Left ventricle myocardium inferior (tissue), 1 donor: ENCODE data around the gene EML2. TPM values are rescaled to one million over a fixed set of nuclear protein-coding genes. Genes with fewer than 3 reads are reported as not detected.

ENCODE experiments used
- DNase-seq: peaks from one replicate; pipeline ENCODE4 v3.0.0-alpha.2; 2020
- H3K27ac ChIP-seq: fragments of 200-600 bp; replicated peaks from 2 replicates; pipeline ENCODE4 v1.8.0; 2021
- H3K27me3 ChIP-seq: fragments of 200-600 bp; 2 replicates; pipeline ENCODE4 v1.8.0; 2021; ENCODE audit warnings: low read depth
- H3K36me3 ChIP-seq: fragments of 200-600 bp; 2 replicates; pipeline ENCODE4 v1.8.0; 2021
- H3K4me1 ChIP-seq: fragments of 200-600 bp; 2 replicates; pipeline ENCODE4 v1.8.0; 2021
- H3K4me3 ChIP-seq: fragments of 200-600 bp; 2 replicates; pipeline ENCODE4 v1.8.0; 2021; ENCODE audit warnings: mild to moderate bottlenecking, moderate library complexity
- H3K9me3 ChIP-seq: fragments of 200-600 bp; replicated peaks from 2 replicates; pipeline ENCODE4 v1.8.0; 2021
- intact Hi-C: fragments of 100-400 bp; cut with micrococcal nuclease; formaldehyde crosslinking; loops from one replicate; pipeline ENCODE4 v1.11.0; 2022
- total RNA-seq: library from RNA; stranded (reverse); fragmentation: NEBNext Ultra II Directional; extraction: Animal tissue kit (Norgen Biotek cat#: 25700); gene quantifications from one replicate; pipeline ENCODE4 v1.2.1, GENCODE V29; 2021
- TF ChIP-seq, protein P1 (sequence below): fragments of 200-600 bp; IDR thresholded peaks from 2 replicates; pipeline ENCODE4 v1.8.0; 2021; ENCODE audit warnings: antibody characterized with exemption, mild to moderate bottlenecking, borderline replicate concordance
- donor health status: DM: no; HTN: yes; CAD: no; lungs with severe emphysema.

The EML2 gene
- total RNA-seq, 1 donor from 2014 or later, result 48.4 TPM

DNA sequence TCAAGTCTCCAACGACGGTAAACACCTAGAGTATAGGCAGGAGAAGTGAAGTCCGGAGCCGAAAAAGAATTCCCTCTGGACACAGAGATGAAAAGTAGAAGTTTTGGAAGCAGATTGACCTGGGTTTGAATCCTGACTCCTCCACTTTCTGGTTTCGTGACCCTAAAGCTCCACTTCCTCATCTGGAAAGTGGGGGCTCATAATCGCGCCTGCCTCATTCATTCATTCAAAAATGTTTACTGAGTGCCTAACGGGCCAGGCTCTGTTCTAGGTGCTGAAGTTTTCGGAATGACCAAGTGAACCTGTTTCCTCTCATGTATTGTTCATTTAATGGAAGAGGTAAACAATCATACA is 7.1 kb upstream of the EML2 start:
- Histone ChIP-seq H3K4me3 (peak overlapping the region; percentile 72), H3K27me3 (peaks cover 7% of the 10 kb centered on the region), H3K27ac (no peak overlapping the region), H3K36me3 (no peaks in the 10 kb centered on the region), H3K4me1 (peaks cover 38% of the 10 kb centered on the region), H3K9me3 (no peaks in the 10 kb centered on the region)
- no peak for DNase-seq
- TF ChIP-seq, protein P1, sequence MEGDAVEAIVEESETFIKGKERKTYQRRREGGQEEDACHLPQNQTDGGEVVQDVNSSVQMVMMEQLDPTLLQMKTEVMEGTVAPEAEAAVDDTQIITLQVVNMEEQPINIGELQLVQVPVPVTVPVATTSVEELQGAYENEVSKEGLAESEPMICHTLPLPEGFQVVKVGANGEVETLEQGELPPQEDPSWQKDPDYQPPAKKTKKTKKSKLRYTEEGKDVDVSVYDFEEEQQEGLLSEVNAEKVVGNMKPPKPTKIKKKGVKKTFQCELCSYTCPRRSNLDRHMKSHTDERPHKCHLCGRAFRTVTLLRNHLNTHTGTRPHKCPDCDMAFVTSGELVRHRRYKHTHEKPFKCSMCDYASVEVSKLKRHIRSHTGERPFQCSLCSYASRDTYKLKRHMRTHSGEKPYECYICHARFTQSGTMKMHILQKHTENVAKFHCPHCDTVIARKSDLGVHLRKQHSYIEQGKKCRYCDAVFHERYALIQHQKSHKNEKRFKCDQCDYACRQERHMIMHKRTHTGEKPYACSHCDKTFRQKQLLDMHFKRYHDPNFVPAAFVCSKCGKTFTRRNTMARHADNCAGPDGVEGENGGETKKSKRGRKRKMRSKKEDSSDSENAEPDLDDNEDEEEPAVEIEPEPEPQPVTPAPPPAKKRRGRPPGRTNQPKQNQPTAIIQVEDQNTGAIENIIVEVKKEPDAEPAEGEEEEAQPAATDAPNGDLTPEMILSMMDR, result no peak
- intact Hi-C loops, result loop anchor here (10.0 kb wide), 1 partner anchor 122 kb away; no protein-coding TSS in a partner anchor

DNA sequence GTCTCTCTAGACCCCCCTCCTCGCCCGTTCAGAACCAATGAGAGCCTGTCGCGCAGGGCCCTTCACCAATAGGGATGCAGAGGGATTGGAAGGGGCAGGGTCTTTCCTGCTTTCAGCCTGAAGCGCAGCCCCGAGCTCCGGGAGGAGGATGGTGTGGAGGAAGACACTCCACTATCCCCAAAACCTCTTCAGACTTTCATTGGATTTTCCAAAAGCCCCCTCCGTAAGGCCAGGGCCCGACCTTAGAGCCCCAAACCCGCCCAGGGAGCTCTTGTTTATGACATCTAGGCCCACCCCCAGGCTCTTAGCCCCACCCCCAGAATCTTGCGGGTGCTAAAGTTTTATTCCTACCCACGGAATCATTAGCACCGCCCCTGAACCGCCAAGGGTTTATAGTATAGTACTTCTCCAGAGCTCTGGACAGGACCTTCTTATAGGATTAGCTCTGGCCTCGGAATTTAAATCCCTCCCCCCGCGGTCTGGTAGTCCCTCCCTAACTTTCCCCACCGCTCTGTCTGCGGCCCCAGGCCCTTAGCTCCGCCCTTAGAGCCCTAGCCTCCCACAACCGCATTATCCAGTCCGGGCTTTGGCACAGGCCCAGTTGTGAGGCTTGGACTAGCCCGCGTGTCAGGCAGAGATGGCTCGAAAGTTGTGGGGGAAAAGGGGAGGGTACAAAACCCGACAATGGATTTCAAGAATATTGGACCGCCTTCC is 6.6 kb upstream of the EML2 start:
- TF ChIP-seq, protein P1, result no peak
- DNase-seq, result peak; percentile 82
- intact Hi-C loops, result loop anchor here (10.0 kb wide), 1 partner anchor 121 kb away; no protein-coding TSS in a partner anchor
- H3K36me3 ChIP-seq, result no peaks in the 10 kb centered on the region
- peaks cover 7% of the 10 kb centered on the region for H3K27me3 ChIP-seq
- peak overlapping the region; percentile 69 for H3K27ac ChIP-seq
- peaks cover 43% of the 10 kb centered on the region for H3K4me1 ChIP-seq
- peak overlapping the region; percentile 72 for H3K4me3 ChIP-seq
- no peaks in the 10 kb centered on the region for H3K9me3 ChIP-seq

DNA sequence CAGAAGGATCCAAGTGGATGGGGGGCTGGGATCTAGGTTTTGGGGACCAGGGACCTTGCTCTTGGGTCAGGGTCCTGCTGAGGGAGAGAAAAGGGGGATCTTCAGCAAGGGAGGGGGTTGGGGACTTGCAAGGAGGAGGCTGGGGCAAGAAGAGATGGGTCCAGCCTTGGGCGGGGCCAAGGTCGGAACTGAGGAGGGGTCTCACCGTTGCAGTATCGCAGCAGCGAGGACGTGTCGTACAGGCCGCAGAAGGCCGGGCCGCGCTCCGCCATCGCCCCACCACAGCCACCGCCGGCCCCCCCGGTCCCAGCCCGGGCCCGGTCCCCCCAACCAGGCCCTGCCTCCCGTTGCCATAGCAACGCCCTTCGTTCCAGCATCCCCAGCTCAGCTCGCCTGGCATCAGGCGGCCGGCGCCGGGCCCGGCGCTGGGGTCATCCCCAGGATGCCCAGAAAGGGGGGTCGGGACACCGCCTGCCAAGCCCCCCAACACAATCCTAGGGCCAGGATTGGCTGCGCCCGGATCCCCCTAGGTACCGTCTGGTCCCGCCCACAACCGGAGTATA is 6.0 kb upstream of the EML2 start:
- Histone ChIP-seq H3K27me3 (peaks cover 7% of the 10 kb centered on the region), H3K27ac (no peak overlapping the region), H3K4me1 (peaks cover 45% of the 10 kb centered on the region), H3K9me3 (no peaks in the 10 kb centered on the region), H3K36me3 (no peaks in the 10 kb centered on the region), H3K4me3 (peak overlapping the region; percentile 72)
- no peak for DNase-seq
- intact Hi-C loops, result loop anchor here (10.0 kb wide), 1 partner anchor 120 kb away; no protein-coding TSS in a partner anchor
- TF ChIP-seq, protein P1, result no peak

DNA sequence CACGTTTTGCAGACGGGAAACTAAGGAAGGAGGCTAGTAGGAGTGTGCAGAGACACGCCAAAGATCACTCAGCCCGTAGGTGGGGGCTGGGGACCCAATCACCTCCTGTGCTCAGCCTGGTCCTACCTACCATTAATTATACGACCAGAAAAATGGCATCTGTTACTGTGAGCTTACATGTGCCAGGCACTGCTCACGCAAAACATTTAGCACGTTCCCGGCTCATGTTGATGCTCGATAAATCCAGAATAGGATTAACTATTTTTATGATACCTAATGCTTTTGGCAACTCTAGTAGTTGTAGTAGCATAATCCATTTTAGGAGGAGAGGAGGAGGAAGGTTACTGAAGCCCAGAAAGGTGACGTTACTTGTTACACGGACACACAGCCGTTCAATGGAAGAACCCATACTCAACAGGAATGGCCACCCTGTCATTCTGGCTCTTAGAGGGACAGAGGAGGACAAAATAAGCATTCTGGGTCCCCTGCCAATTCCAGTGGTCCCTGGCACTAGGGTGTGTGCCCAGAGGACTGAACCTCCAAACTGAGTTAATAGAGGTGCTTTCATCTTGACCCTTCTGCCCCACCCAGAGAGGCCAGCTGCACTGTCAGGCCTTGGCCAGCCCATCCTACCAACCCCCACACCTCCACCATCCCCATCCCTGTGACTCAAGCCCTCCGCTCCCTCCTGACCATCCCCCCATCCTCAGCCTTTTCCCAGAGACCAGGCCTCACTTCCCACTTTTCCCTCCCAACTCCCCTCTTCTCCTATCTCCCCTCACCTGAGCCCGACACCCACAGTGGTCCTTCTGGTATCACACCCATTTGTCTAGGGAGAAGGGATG is 5.0 kb upstream of the EML2 start:
- peaks cover 7% of the 10 kb centered on the region for H3K27me3 ChIP-seq
- TF ChIP-seq, protein P1, result no peak
- intact Hi-C loops, result loop anchor here (10.0 kb wide), 1 partner anchor 119 kb away; no protein-coding TSS in a partner anchor
- DNase-seq, result no peak
- H3K27ac ChIP-seq, result no peak overlapping the region
- H3K4me3 ChIP-seq, result no peak overlapping the region
- H3K9me3 ChIP-seq, result no peaks in the 10 kb centered on the region
- H3K4me1 ChIP-seq, result peaks cover 54% of the 10 kb centered on the region
- H3K36me3 ChIP-seq, result no peaks in the 10 kb centered on the region
